ENCODE results near the gene SFTPA2. TPM values are rescaled to one million over a fixed set of nuclear protein-coding genes. Genes with fewer than 3 reads are reported as not detected.
"Not testable (repeated sequence)": the region's sequence is repeated elsewhere in the genome, so short reads cannot be mapped to it uniquely, and the experiment has no call there.

The SFTPA2 gene
- total and polyA plus RNA-seq, 7 donors = 1.4 to 6.0 (median 5.3) TPM; not detected in 4

DNA sequence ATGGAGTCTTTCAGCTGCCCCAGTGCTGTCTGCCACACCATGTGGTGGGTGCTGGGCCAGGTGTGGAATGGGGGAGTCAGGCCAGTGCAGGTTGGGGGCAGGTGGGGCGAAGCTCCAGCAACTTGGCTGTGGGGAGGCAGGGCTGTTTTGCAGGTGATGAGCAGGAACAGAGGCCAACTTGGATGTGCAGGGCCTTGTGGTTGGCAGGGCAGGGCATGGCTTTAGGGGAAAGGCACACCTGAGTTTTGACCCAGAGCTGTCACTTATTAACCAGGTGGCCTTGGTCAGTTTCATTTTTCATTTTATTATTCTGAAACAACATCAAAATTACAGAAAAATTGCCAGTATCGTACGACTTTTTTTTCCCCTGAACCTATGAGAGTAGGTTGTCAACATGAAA is 1.1 kb upstream of the SFTPA2 start:
- Histone ChIP-seq H3K27me3 (peaks cover 0 to 5% (median 0%) of the 10 kb centered on the region in 3 donors), H3K9me3 (no peaks in the 10 kb centered on the region), H3K4me1 (peaks cover 0 to 5% (median 0%) of the 10 kb centered on the region in 4 donors), H3K36me3 (no peaks in the 10 kb centered on the region), H3K4me3 (no peak overlapping the region), H3K27ac (no peak overlapping the region)
- DNase-seq = no peak
- intact Hi-C loops (cut with DNase I) = no loop called here
- TF ChIP-seq, protein P1, sequence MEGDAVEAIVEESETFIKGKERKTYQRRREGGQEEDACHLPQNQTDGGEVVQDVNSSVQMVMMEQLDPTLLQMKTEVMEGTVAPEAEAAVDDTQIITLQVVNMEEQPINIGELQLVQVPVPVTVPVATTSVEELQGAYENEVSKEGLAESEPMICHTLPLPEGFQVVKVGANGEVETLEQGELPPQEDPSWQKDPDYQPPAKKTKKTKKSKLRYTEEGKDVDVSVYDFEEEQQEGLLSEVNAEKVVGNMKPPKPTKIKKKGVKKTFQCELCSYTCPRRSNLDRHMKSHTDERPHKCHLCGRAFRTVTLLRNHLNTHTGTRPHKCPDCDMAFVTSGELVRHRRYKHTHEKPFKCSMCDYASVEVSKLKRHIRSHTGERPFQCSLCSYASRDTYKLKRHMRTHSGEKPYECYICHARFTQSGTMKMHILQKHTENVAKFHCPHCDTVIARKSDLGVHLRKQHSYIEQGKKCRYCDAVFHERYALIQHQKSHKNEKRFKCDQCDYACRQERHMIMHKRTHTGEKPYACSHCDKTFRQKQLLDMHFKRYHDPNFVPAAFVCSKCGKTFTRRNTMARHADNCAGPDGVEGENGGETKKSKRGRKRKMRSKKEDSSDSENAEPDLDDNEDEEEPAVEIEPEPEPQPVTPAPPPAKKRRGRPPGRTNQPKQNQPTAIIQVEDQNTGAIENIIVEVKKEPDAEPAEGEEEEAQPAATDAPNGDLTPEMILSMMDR (IDR thresholded peaks at IDR 0.05) = no peak
- TF ChIP-seq POLR2AphosphoS5 (IDR thresholded peaks at IDR 0.05) (no peak), POLR2A (IDR thresholded peaks at IDR 0.05) (no peak)
- 27 to 63% methylated on average over 3 of the region's 3 CpGs for WGBS, 2 donors

- Histone ChIP-seq H3K4me3 (no peak overlapping the region), H3K36me3 (no peaks in the 10 kb centered on the region), H3K27me3 (peaks cover 0 to 5% (median 0%) of the 10 kb centered on the region in 3 donors), H3K9me3 (no peaks in the 10 kb centered on the region), H3K27ac (no peak overlapping the region), H3K4me1 (peaks cover 0 to 5% (median 0%) of the 10 kb centered on the region in 4 donors)
- WGBS, 2 donors = 54 to 79% methylated on average over 2 of the region's 2 CpGs
- DNase-seq = no peak
- TF ChIP-seq EP300 (IDR thresholded peaks at IDR 0.05) (no peak), POLR2A (IDR thresholded peaks at IDR 0.05) (no peak), POLR2AphosphoS5 (IDR thresholded peaks at IDR 0.05) (no peak)
- TF ChIP-seq, protein P1 (IDR thresholded peaks at IDR 0.05) = no peak
- intact Hi-C loops (cut with DNase I) = loop anchor here (10.0 kb wide), 1 partner anchor 365 kb away; no protein-coding TSS in a partner anchor
Measured at GRCh38 chr10:79559726-79560125, 481 bp downstream of the SFTPA2 start.

- not testable (repeated sequence) for H3K4me1 ChIP-seq, DNase-seq, H3K27me3 ChIP-seq, H3K4me3 ChIP-seq, H3K36me3 ChIP-seq, H3K27ac ChIP-seq, H3K9me3 ChIP-seq
- WGBS, 2 donors = 95 to 97% methylated on average over 3 of the region's 3 CpGs
- intact Hi-C loops (cut with DNase I) = loop anchor here (10.0 kb wide), 1 partner anchor 368 kb away; no protein-coding TSS in a partner anchor
Measured at GRCh38 chr10:79556961-79557360, 3.2 kb downstream of the SFTPA2 start.

- WGBS, 2 donors = 65 to 81% methylated on average over 11 of the region's 11 CpGs
- TF ChIP-seq POLR2A (IDR thresholded peaks at IDR 0.05) (no peak), EP300 (IDR thresholded peaks at IDR 0.05) (no peak)
- Histone ChIP-seq H3K36me3 (no peaks in the 10 kb centered on the region), H3K9me3 (no peaks in the 10 kb centered on the region), H3K27me3 (no peaks in the 10 kb centered on the region), H3K4me3 (no peak overlapping the region), H3K4me1 (no peaks in the 10 kb centered on the region), H3K27ac (no peak overlapping the region)
- intact Hi-C loops (cut with DNase I) = loop anchor here (10.0 kb wide), 1 partner anchor 369 kb away; no protein-coding TSS in a partner anchor
- no peak for DNase-seq
Measured at GRCh38 chr10:79555354-79556309, 4.6 kb downstream of the SFTPA2 start.

GRCh38 chr10:79552143-79552542 is 8.1 kb downstream of the SFTPA2 start:
- Histone ChIP-seq H3K4me1 (no peaks in the 10 kb centered on the region), H3K9me3 (no peaks in the 10 kb centered on the region), H3K27ac (no peak overlapping the region), H3K4me3 (no peak overlapping the region), H3K27me3 (no peaks in the 10 kb centered on the region), H3K36me3 (no peaks in the 10 kb centered on the region)
- TF ChIP-seq EP300 (IDR thresholded peaks at IDR 0.05) = no peak
- DNase-seq = no peak
- intact Hi-C loops (cut with DNase I) = loop anchor here (10.0 kb wide), 1 partner anchor 373 kb away; no protein-coding TSS in a partner anchor
- 38 to 78% methylated on average over 2 of the region's 2 CpGs for WGBS, 2 donors

DNA sequence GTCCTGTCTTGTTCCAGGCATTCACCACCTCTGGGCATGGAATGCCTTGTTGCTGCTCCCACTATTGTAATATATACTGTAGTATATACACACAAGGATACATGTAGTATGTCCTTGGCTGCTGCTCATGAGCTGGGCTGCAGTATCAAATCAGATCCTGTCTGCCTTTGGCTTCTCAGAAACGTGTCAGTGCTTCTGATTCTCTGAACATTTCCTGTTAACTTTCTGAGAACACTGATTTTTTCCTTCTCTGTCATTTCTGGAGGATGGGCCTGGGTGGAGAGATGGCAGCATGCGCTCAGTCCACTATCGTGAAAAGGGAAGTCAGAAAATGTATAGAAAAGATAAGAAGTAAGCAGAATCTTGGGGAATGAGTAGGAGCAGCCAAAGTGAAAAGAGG is 12.2 kb downstream of the SFTPA2 start:
- no peaks in the 10 kb centered on the region for H3K9me3 ChIP-seq
- intact Hi-C loops (cut with DNase I) = no loop called here
- TF ChIP-seq, protein P1 (IDR thresholded peaks at IDR 0.05) = no peak
- TF ChIP-seq EP300 (IDR thresholded peaks at IDR 0.05) (no peak), POLR2A (IDR thresholded peaks at IDR 0.05) (no peak), POLR2AphosphoS5 (IDR thresholded peaks at IDR 0.05) (no peak)
- H3K36me3 ChIP-seq = no peaks in the 10 kb centered on the region
- DNase-seq = no peak
- no peaks in the 10 kb centered on the region for H3K4me1 ChIP-seq
- no peak overlapping the region for H3K4me3 ChIP-seq
- no peaks in the 10 kb centered on the region for H3K27me3 ChIP-seq
- no peak overlapping the region for H3K27ac ChIP-seq
- WGBS, 2 donors = 46 to 74% methylated on average over 3 of the region's 3 CpGs

- intact Hi-C loops (cut with DNase I); H3K4me1 ChIP-seq; H3K9me3 ChIP-seq; H3K27me3 ChIP-seq; H3K27ac ChIP-seq; DNase-seq; H3K4me3 ChIP-seq; H3K36me3 ChIP-seq: not testable (repeated sequence)
- WGBS, 2 donors = 61 to 79% methylated on average over 2 of the region's 2 CpGs
Measured at GRCh38 chr10:79547128-79547527, 13.1 kb downstream of the SFTPA2 start.

DNA sequence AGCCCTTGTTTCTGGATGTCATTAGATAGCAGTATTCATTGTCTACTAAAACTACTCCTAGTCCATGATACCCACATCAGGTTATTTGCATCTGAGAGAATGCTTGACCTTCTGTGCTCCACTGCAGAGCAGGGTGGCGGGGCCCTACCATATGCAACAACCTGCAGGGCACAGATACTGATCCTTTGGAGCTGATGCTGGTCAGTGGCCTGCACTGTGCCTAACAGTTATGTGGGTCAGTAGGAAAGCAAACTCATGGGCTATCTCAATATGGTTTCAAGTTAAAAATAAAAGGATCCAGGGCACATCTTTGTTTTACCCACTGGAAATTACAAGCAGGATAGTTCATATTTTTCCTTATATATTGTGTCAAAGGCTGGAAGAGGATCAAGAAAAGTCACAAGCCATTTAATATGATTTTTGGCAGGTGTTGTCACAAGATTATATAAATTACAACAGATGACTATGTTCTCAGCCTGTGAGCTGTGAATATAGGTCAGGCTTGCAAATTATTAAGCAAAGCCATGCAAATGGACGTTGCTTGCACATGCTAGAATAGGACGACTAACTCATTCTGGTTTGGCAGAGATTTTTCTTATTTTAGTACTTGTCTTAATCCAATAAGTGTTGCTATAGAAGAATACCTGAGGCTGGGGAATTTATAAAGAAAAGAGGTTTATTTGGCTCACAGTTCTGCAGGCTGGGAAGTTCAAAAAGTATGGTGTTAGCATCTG is 15.1 kb downstream of the SFTPA2 start:
- DNase-seq; H3K9me3 ChIP-seq; intact Hi-C loops (cut with DNase I); H3K27ac ChIP-seq; H3K4me1 ChIP-seq; H3K4me3 ChIP-seq; H3K36me3 ChIP-seq; H3K27me3 ChIP-seq: not testable (repeated sequence)
- 76 to 80% methylated on average over 3 of the region's 3 CpGs for WGBS, 2 donors

Measured in sigmoid colon (tissue), 7 donors.